NK-92 treated with Interleukin-12 subunit alpha and Interleukin-12 subunit beta, amount 100 ng/mL, for 24 hours (cell line): ENCODE results near the gene LSR.

Experiments
- DNase-seq: peaks from one replicate; lab custom pipeline; 2025; lab: John Stamatoyannopoulos, UW

Gene LSR

GRCh38 chr19:35247526-35248309, 1.1 kb upstream of the LSR start:
- DNase-seq, result no peak

GRCh38 chr19:35249146-35249847, 495 bp downstream of the LSR start:
- no peak for DNase-seq

GRCh38 chr19:35249848-35250711, 1.3 kb downstream of the LSR start:
- no peak for DNase-seq

GRCh38 chr19:35251456-35251855, 2.7 kb downstream of the LSR start:
- no peak for DNase-seq

- DNase-seq, result no peak
Observed at GRCh38 chr19:35253316-35254286, 4.8 kb downstream of the LSR start.

GRCh38 chr19:35254341-35255297, 5.8 kb downstream of the LSR start:
- no peak for DNase-seq

- DNase-seq, result no peak
Observed at GRCh38 chr19:35256566-35256965, 7.8 kb downstream of the LSR start.

GRCh38 chr19:35257113-35257461, 8.3 kb downstream of the LSR start:
- no peak for DNase-seq

GRCh38 chr19:35260694-35261304, 12.0 kb downstream of the LSR start:
- no peak for DNase-seq

- DNase-seq, result no peak
Observed at GRCh38 chr19:35261356-35262100, 12.7 kb downstream of the LSR start.

GRCh38 chr19:35262101-35262761, 13.4 kb downstream of the LSR start:
- DNase-seq, result no peak

GRCh38 chr19:35264268-35265125, 15.7 kb downstream of the LSR start:
- DNase-seq, result no peak

- DNase-seq, result no peak
Observed at GRCh38 chr19:35265126-35265899, 16.5 kb downstream of the LSR start.

- DNase-seq, result no peak
Observed at GRCh38 chr19:35265900-35266519, 17.2 kb downstream of the LSR start.

- no peak for DNase-seq
Observed at GRCh38 chr19:35266520-35267352, 17.9 kb downstream of the LSR start.
